Hair follicle dermal papilla cell (primary cell): ENCODE results near the gene NOXO1. TPM values are rescaled to one million over a fixed set of nuclear protein-coding genes. Genes with fewer than 3 reads are reported as not detected.

Experiments
- small RNA-seq: library from RNA; depleted of rRNA; stranded (forward); fragments of <200 nt; gene quantifications from one replicate; pipeline ENCODE3, GENCODE V24; 2012
- total RNA-seq: library from RNA; depleted of rRNA; stranded (reverse); fragments of >200 nt; gene quantifications from 2 replicates; pipeline ENCODE4 v1.2.3, GENCODE V29; 2012

The NOXO1 gene
- 0.12 TPM in 1 of 2 replicates, not detected in the other for total RNA-seq

GRCh38 chr16:1981398-1981836 lies at the start of gene NOXO1:
TSS of gene NOXO1 (minus strand) at chr16:1981469. CDS start at chr16:1981179, 290 bp downstream.

GRCh38 chr16:2026461-2027023 lies 45.3 kb upstream of the NOXO1 start, which contains the start of gene NHERF2:
TSS of gene NHERF2 (plus strand) at chr16:2026902. CDS start at chr16:2027006, 104 bp downstream.

GRCh38 chr16:2019518-2019920 lies 38.2 kb upstream of the NOXO1 start, which contains the start of gene NPW:
TSS of gene NPW (plus strand) at chr16:2019785.

GRCh38 chr16:2009791-2010510 lies 28.7 kb upstream of the NOXO1 start, which contains the start of gene ZNF598:
TSS of gene ZNF598 (minus strand) at chr16:2009821.

GRCh38 chr16:1989209-1990100 lies 8.2 kb upstream of the NOXO1 start, which contains the start of gene SYNGR3:
TSS of gene SYNGR3 (plus strand) at chr16:1989970. CDS start at chr16:1990103, 133 bp downstream.

GRCh38 chr16:1983544-1984346 lies 2.5 kb upstream of the NOXO1 start, which contains the start of gene GFER:
TSS of gene GFER (plus strand) at chr16:1984193. CDS start at chr16:1984219, 26 bp downstream.

GRCh38 chr16:1971796-1972489 lies 9.3 kb downstream of the NOXO1 start, which contains the start of gene TBL3:
TSS of gene TBL3 (plus strand) at chr16:1972053. CDS start at chr16:1972165, 112 bp downstream.

GRCh38 chr16:1966460-1966859 lies 14.8 kb downstream of the NOXO1 start, which contains the start of gene RNF151:
TSS of gene RNF151 (plus strand) at chr16:1966856. CDS start at chr16:1966882, 26 bp downstream.

GRCh38 chr16:1964506-1965395 lies 16.5 kb downstream of the NOXO1 start, which contains the start of gene RPS2:
TSS of gene RPS2 (minus strand) at chr16:1964826. CDS start at chr16:1964625, 201 bp downstream.

GRCh38 chr16:1959269-1960039 lies 21.8 kb downstream of the NOXO1 start, which contains the start of gene NDUFB10:
TSS of gene NDUFB10 (plus strand) at chr16:1959538. CDS start at chr16:1959625, 87 bp downstream.

GRCh38 chr16:1942810-1943726 lies 38.2 kb downstream of the NOXO1 start, which contains the start of gene MSRB1:
TSS of gene MSRB1 (minus strand) at chr16:1943199. CDS start at chr16:1943156, 43 bp downstream.

Small RNA genes lying within 50 kb of the gene (small RNA-seq; reads per million reads assigned to genes)
- gene AC005363.2 (not detected), gene RN7SL219P (not detected), gene SNORA10 (not detected), gene SNORA64 (not detected)

Other genes with a start within 250 kb of the NOXO1 start
- 35.1 and 37.2 TPM in 2 replicates for gene NME3, start 209.9 kb downstream of the NOXO1 start, total RNA-seq
- gene EME2, start 208.7 kb downstream of the NOXO1 start, total RNA-seq: 15.7 and 15.9 TPM in 2 replicates
- 36.1 and 37.0 TPM in 2 replicates for gene MRPS34, start 208.3 kb downstream of the NOXO1 start, total RNA-seq
- 28.1 and 30.4 TPM in 2 replicates for gene SPSB3, start 198.9 kb downstream of the NOXO1 start, total RNA-seq
- 50.3 and 67.8 TPM in 2 replicates for gene NUBP2, start 198.5 kb downstream of the NOXO1 start, total RNA-seq
- gene IGFALS, start 187.8 kb downstream of the NOXO1 start, total RNA-seq: 0.16 and 0.24 TPM in 2 replicates
- 12.8 and 17.2 TPM in 2 replicates for gene HAGH, start 154.6 kb downstream of the NOXO1 start, total RNA-seq
- 34.7 and 37.8 TPM in 2 replicates for gene FAHD1, start 154.3 kb downstream of the NOXO1 start, total RNA-seq
- gene MEIOB, start 109.3 kb downstream of the NOXO1 start, total RNA-seq: 0.61 and 1.1 TPM in 2 replicates
- 0.16 TPM in 1 of 2 replicates, not detected in the other for gene HS3ST6, start 63.1 kb downstream of the NOXO1 start, total RNA-seq
- 15.3 and 24.9 TPM in 2 replicates for gene MSRB1, start 38.3 kb downstream of the NOXO1 start, total RNA-seq
- gene RPL3L, start 26.8 kb downstream of the NOXO1 start, total RNA-seq: not detected in 2 replicates
- 63.9 and 89.5 TPM in 2 replicates for gene NDUFB10, start 21.9 kb downstream of the NOXO1 start, total RNA-seq
- gene RPS2, start 16.6 kb downstream of the NOXO1 start, total RNA-seq: 1,254 and 1,380 TPM in 2 replicates
- gene RNF151, start 14.6 kb downstream of the NOXO1 start, total RNA-seq: not detected in 2 replicates
- 23.9 and 26.9 TPM in 2 replicates for gene TBL3, start 9.4 kb downstream of the NOXO1 start, total RNA-seq
- 10.7 and 11.4 TPM in 2 replicates for gene GFER, start 2.7 kb upstream of the NOXO1 start, total RNA-seq
- 1.1 and 1.9 TPM in 2 replicates for gene SYNGR3, start 8.5 kb upstream of the NOXO1 start, total RNA-seq
- 30.1 and 30.8 TPM in 2 replicates for gene ZNF598, start 28.4 kb upstream of the NOXO1 start, total RNA-seq
- gene NPW, start 38.3 kb upstream of the NOXO1 start, total RNA-seq: not detected in 2 replicates
- gene NHERF2, start 45.4 kb upstream of the NOXO1 start, total RNA-seq: 33.9 and 35.0 TPM in 2 replicates
- 23.6 and 24.7 TPM in 2 replicates for gene NTHL1, start 66.4 kb upstream of the NOXO1 start, total RNA-seq
- 73.8 and 84.7 TPM in 2 replicates for gene TSC2, start 66.5 kb upstream of the NOXO1 start, total RNA-seq
- gene PKD1, start 154.4 kb upstream of the NOXO1 start, total RNA-seq: 179 and 232 TPM in 2 replicates
- gene RAB26, start 167.2 kb upstream of the NOXO1 start, total RNA-seq: 0.61 and 0.97 TPM in 2 replicates
- 60.2 and 78.9 TPM in 2 replicates for gene TRAF7, start 174.3 kb upstream of the NOXO1 start, total RNA-seq
- gene CASKIN1, start 215.1 kb upstream of the NOXO1 start, total RNA-seq: 0.12 and 0.16 TPM in 2 replicates
- 38.0 and 41.0 TPM in 2 replicates for gene MLST8, start 224.0 kb upstream of the NOXO1 start, total RNA-seq
- gene BRICD5, start 229.4 kb upstream of the NOXO1 start, total RNA-seq: 0.65 and 1.1 TPM in 2 replicates
- 9.9 and 12.4 TPM in 2 replicates for gene PGP, start 233.4 kb upstream of the NOXO1 start, total RNA-seq
- gene E4F1, start 242.1 kb upstream of the NOXO1 start, total RNA-seq: 27.2 and 33.3 TPM in 2 replicates